ENCODE results near the gene C1QL4.
A peak's percentile ranks its signal among the peaks of the same experiment; 100 is the strongest.

C1QL4 gene

GRCh38 chr12:49347311-49348193, 10.6 kb upstream of the C1QL4 start:
- Histone ChIP-seq H3K18ac (ENCODE audit: low read length) (no peak overlapping the region), H2BK12ac (ENCODE audit: low read length) (no peak overlapping the region), H3K4me2 (ENCODE audit: low read length) (peak overlapping the region; percentile 51), H3K23ac (ENCODE audit: low read length) (no peak overlapping the region), H3K79me2 (ENCODE audit: control insufficient read depth, insufficient read depth, low read length, poor library complexity) (no peaks in the 10 kb centered on the region), H3K79me1 (ENCODE audit: low read length) (no peaks in the 10 kb centered on the region), H2BK5ac (ENCODE audit: low read depth, low read length, poor library complexity) (no peak overlapping the region), H4K12ac (ENCODE audit: low read depth, low read length) (no peak overlapping the region), H3K4ac (ENCODE audit: low read depth, low read length) (no peak overlapping the region), H3K4me3 (ENCODE audit: low read depth, low read length) (no peak overlapping the region), H3K4me1 (ENCODE audit: control insufficient read depth in 1 of 2, insufficient read depth in 2 of 2, low read length in 2 of 2) (peaks cover 17 to 22% of the 10 kb centered on the region in 2 experiments), H2BK120ac (ENCODE audit: insufficient read depth, low read length, poor library complexity) (no peak overlapping the region), H4K8ac (ENCODE audit: low read depth, low read length) (no peak overlapping the region), H3K27ac (ENCODE audit: low read depth, low read length) (no peak overlapping the region), H4K91ac (ENCODE audit: low read depth, low read length) (no peak overlapping the region), H3K36me3 (ENCODE audit: control insufficient read depth in 1 of 2, insufficient read depth in 2 of 2, low read length in 2 of 2) (no peaks in the 10 kb centered on the region), H3K14ac (ENCODE audit: low read length) (no peak overlapping the region), H2AFZ (ENCODE audit: insufficient read depth, low read length, poor library complexity) (no peak overlapping the region), H3K27me3 (ENCODE audit: insufficient read depth, low read length) (peaks cover 46% of the 10 kb centered on the region), H3K9ac (ENCODE audit: low read length) (no peak overlapping the region), H3K9me3 (ENCODE audit: insufficient read depth, low read depth, low read length) (peaks cover 8% of the 10 kb centered on the region), H2AK5ac (ENCODE audit: low read length) (no peak overlapping the region)
- peak in 1 of 2 donors; percentile 71 for DNase-seq
- WGBS (ENCODE audit: extremely low coverage, insufficient coverage, insufficient read length), result no CpG with 5 or more reads among the region's 37 CpGs

- peak within 1 kb of the TSS; percentile 51 for H3K4me2 ChIP-seq (ENCODE audit: low read length)
- no peak within 1 kb of the TSS for H2AK5ac ChIP-seq (ENCODE audit: low read length)
- peaks cover 8% of the 10 kb centered on the region for H3K9me3 ChIP-seq (ENCODE audit: insufficient read depth, low read depth, low read length)
- no peaks in the 10 kb centered on the region for H3K79me2 ChIP-seq (ENCODE audit: control insufficient read depth, insufficient read depth, low read length, poor library complexity)
- no peak within 1 kb of the TSS for H3K4ac ChIP-seq (ENCODE audit: low read depth, low read length)
- no peak within 1 kb of the TSS for H3K9ac ChIP-seq (ENCODE audit: low read length)
- no peaks in the 10 kb centered on the region for H3K79me1 ChIP-seq (ENCODE audit: low read length)
- no peaks in the 10 kb centered on the region for H3K36me3 ChIP-seq (ENCODE audit: control insufficient read depth in 1 of 2, insufficient read depth in 2 of 2, low read length in 2 of 2)
- H4K91ac ChIP-seq (ENCODE audit: low read depth, low read length), result no peak within 1 kb of the TSS
- H4K8ac ChIP-seq (ENCODE audit: low read depth, low read length), result no peak within 1 kb of the TSS
- H3K27me3 ChIP-seq (ENCODE audit: insufficient read depth, low read length), result peaks cover 52% of the 10 kb centered on the region
- H2BK12ac ChIP-seq (ENCODE audit: low read length), result no peak within 1 kb of the TSS
- WGBS (ENCODE audit: extremely low coverage, insufficient coverage, insufficient read length), result no CpG with 5 or more reads among the region's 47 CpGs
- no peak within 1 kb of the TSS for H3K27ac ChIP-seq (ENCODE audit: low read depth, low read length)
- no peak within 1 kb of the TSS for H2AFZ ChIP-seq (ENCODE audit: insufficient read depth, low read length, poor library complexity)
- peak in 1 of 2 donors; percentile 56 for DNase-seq
- no peak within 1 kb of the TSS for H4K12ac ChIP-seq (ENCODE audit: low read depth, low read length)
- H2BK120ac ChIP-seq (ENCODE audit: insufficient read depth, low read length, poor library complexity), result no peak within 1 kb of the TSS
- H3K14ac ChIP-seq (ENCODE audit: low read length), result no peak within 1 kb of the TSS
- no peak within 1 kb of the TSS for H2BK5ac ChIP-seq (ENCODE audit: low read depth, low read length, poor library complexity)
- H3K4me1 ChIP-seq (ENCODE audit: control insufficient read depth in 1 of 2, insufficient read depth in 2 of 2, low read length in 2 of 2), result peaks cover 21 to 27% of the 10 kb centered on the region in 2 experiments
- H3K23ac ChIP-seq (ENCODE audit: low read length), result no peak within 1 kb of the TSS
- no peak within 1 kb of the TSS for H3K18ac ChIP-seq (ENCODE audit: low read length)
- no peak within 1 kb of the TSS for H3K4me3 ChIP-seq (ENCODE audit: low read depth, low read length)
Measured at GRCh38 chr12:49346659-49347310, 9.8 kb upstream of the C1QL4 start, which contains the start of gene DNAJC22. TSS of gene DNAJC22 (plus strand) at chr12:49346888. CDS start at chr12:49348873, 1,985 bp downstream.

- Histone ChIP-seq H3K4ac (ENCODE audit: low read depth, low read length) (no peak overlapping the region), H3K9ac (ENCODE audit: low read length) (no peak overlapping the region), H3K27me3 (ENCODE audit: insufficient read depth, low read length) (peaks cover 60% of the 10 kb centered on the region), H3K18ac (ENCODE audit: low read length) (no peak overlapping the region), H3K4me3 (ENCODE audit: low read depth, low read length) (no peak overlapping the region), H3K4me2 (ENCODE audit: low read length) (peak overlapping the region; percentile 51), H4K8ac (ENCODE audit: low read depth, low read length) (no peak overlapping the region), H2AK5ac (ENCODE audit: low read length) (no peak overlapping the region), H2AFZ (ENCODE audit: insufficient read depth, low read length, poor library complexity) (no peak overlapping the region), H4K12ac (ENCODE audit: low read depth, low read length) (no peak overlapping the region), H2BK120ac (ENCODE audit: insufficient read depth, low read length, poor library complexity) (no peak overlapping the region), H3K23ac (ENCODE audit: low read length) (no peak overlapping the region), H3K9me3 (ENCODE audit: insufficient read depth, low read depth, low read length) (peaks cover 8% of the 10 kb centered on the region), H4K91ac (ENCODE audit: low read depth, low read length) (no peak overlapping the region), H3K14ac (ENCODE audit: low read length) (no peak overlapping the region), H3K36me3 (ENCODE audit: control insufficient read depth in 1 of 2, insufficient read depth in 2 of 2, low read length in 2 of 2) (no peaks in the 10 kb centered on the region), H3K27ac (ENCODE audit: low read depth, low read length) (no peak overlapping the region), H3K79me1 (ENCODE audit: low read length) (no peaks in the 10 kb centered on the region), H3K4me1 (ENCODE audit: control insufficient read depth in 1 of 2, insufficient read depth in 2 of 2, low read length in 2 of 2) (peaks cover 21 to 27% of the 10 kb centered on the region in 2 experiments), H2BK5ac (ENCODE audit: low read depth, low read length, poor library complexity) (no peak overlapping the region), H3K79me2 (ENCODE audit: control insufficient read depth, insufficient read depth, low read length, poor library complexity) (no peaks in the 10 kb centered on the region), H2BK12ac (ENCODE audit: low read length) (no peak overlapping the region)
- DNase-seq, result no peak
- no CpG with 5 or more reads among the region's 61 CpGs for WGBS (ENCODE audit: extremely low coverage, insufficient coverage, insufficient read length)
Measured at GRCh38 chr12:49345825-49346658, 9.1 kb upstream of the C1QL4 start.

Measured in trophoblast cell (in vitro differentiated cells and primary cell).